Lower lobe of right lung (tissue), 2 donors: ENCODE data around the gene THSD4. TPM values are rescaled to one million over a fixed set of nuclear protein-coding genes. Genes with fewer than 3 reads are reported as not detected.

Experiments used
- ATAC-seq, 2 donors: fragments of 200-7000 bp; cut with Tn5 transposase; one replicate each; pipeline ENCODE4 v1.9.1; 2020 to 2022; ENCODE audit warnings: mild to moderate bottlenecking in 2 of 2, moderate library complexity in 2 of 2
- DNase-seq: peaks from one replicate; pipeline ENCODE4 v3.0.0-alpha.2; 2020
- H3K27ac ChIP-seq: fragments of 200-600 bp; one replicate; pipeline ENCODE4 v1.8.0; 2022
- H3K27me3 ChIP-seq: fragments of 200-600 bp; one replicate; pipeline ENCODE4 v1.8.0; 2022; ENCODE audit warnings: low read depth
- H3K36me3 ChIP-seq: fragments of 200-600 bp; one replicate; pipeline ENCODE4 v1.8.0; 2022; ENCODE audit warnings: mild to moderate bottlenecking
- H3K4me1 ChIP-seq: fragments of 200-600 bp; one replicate; pipeline ENCODE4 v1.8.0; 2022
- H3K4me3 ChIP-seq: fragments of 200-600 bp; one replicate; pipeline ENCODE4 v1.8.0; 2022; ENCODE audit warnings: mild to moderate bottlenecking
- H3K9me3 ChIP-seq: fragments of 200-600 bp; one replicate; pipeline ENCODE4 v1.8.0; 2022
- intact Hi-C: fragments of 100-400 bp; cut with DNase I; formaldehyde crosslinking; loops from one replicate; pipeline ENCODE4 v1.11.0; 2022
- total RNA-seq: library from RNA; stranded (reverse); fragmentation: NEBNext Ultra II Directional; extraction: Animal tissue kit (Norgen Biotek cat#: 25700); gene quantifications from one replicate; pipeline ENCODE4 v1.2.1, GENCODE V29; 2021
- TF ChIP-seq, protein P1 (sequence below): fragments of 200-600 bp; IDR thresholded peaks from one replicate; pipeline ENCODE4 v1.8.0; 2022; ENCODE audit warnings: antibody characterized with exemption, mild to moderate bottlenecking
- donor health status: DM: no; HTN: yes; CAD: no; lungs with severe emphysema.

THSD4 gene
- total RNA-seq, 1 donor from 2014 or later = 18.2 TPM

- no peak overlapping the region for H3K27ac ChIP-seq
- no peaks in the 10 kb centered on the region for H3K4me1 ChIP-seq
- TF ChIP-seq, protein P1, sequence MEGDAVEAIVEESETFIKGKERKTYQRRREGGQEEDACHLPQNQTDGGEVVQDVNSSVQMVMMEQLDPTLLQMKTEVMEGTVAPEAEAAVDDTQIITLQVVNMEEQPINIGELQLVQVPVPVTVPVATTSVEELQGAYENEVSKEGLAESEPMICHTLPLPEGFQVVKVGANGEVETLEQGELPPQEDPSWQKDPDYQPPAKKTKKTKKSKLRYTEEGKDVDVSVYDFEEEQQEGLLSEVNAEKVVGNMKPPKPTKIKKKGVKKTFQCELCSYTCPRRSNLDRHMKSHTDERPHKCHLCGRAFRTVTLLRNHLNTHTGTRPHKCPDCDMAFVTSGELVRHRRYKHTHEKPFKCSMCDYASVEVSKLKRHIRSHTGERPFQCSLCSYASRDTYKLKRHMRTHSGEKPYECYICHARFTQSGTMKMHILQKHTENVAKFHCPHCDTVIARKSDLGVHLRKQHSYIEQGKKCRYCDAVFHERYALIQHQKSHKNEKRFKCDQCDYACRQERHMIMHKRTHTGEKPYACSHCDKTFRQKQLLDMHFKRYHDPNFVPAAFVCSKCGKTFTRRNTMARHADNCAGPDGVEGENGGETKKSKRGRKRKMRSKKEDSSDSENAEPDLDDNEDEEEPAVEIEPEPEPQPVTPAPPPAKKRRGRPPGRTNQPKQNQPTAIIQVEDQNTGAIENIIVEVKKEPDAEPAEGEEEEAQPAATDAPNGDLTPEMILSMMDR = no peak
- no peaks in the 10 kb centered on the region for H3K27me3 ChIP-seq
- no peaks in the 10 kb centered on the region for H3K9me3 ChIP-seq
- no peaks in the 10 kb centered on the region for H3K36me3 ChIP-seq
- H3K4me3 ChIP-seq = no peak overlapping the region
- intact Hi-C loops = loop anchor here (10.0 kb wide), 1 partner anchor 334 kb away; no protein-coding TSS in a partner anchor
- no peak for ATAC-seq
- DNase-seq = no peak
Observed at GRCh38 chr15:71111181-71111565, 4.1 kb upstream of the THSD4 start.

DNA sequence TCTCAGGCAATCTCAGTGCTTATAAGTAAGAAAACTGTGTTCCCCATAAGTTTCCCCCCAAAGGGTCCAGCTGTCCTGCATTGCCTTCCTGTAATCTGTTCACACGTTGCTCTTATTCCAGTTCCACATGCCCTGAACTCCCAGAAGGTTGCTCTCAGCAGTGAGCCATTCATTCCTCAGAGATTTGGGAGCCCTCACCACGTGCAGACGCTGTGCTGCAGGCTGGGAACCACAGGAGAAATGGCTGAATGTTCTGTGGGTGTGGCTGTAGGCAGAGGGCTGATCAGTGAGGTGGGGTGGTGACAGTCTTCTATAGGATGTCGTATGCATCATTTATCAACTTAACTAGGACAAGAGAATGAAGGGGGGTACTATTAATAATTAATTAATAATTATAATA is 3.3 kb upstream of the THSD4 start:
- H3K4me3 ChIP-seq = no peak overlapping the region

GRCh38 chr15:71112429-71112828 is 2.8 kb upstream of the THSD4 start:
- Histone ChIP-seq H3K27me3 (no peaks in the 10 kb centered on the region), H3K27ac (no peak overlapping the region), H3K4me1 (peaks cover 7% of the 10 kb centered on the region), H3K4me3 (no peak overlapping the region), H3K9me3 (no peaks in the 10 kb centered on the region), H3K36me3 (no peaks in the 10 kb centered on the region)
- TF ChIP-seq, protein P1 = no peak
- no peak for ATAC-seq
- no peak for DNase-seq
- intact Hi-C loops = loop anchor here (10.0 kb wide), 1 partner anchor 332 kb away; no protein-coding TSS in a partner anchor

More for the DNA sequence above, 3.3 kb upstream of the THSD4 start:
- Histone ChIP-seq H3K27ac (no peak overlapping the region), H3K27me3 (no peaks in the 10 kb centered on the region), H3K4me1 (peaks cover 5% of the 10 kb centered on the region), H3K9me3 (no peaks in the 10 kb centered on the region), H3K36me3 (no peaks in the 10 kb centered on the region)
- no peak for ATAC-seq
- intact Hi-C loops = loop anchor here (10.0 kb wide), 1 partner anchor 333 kb away; no protein-coding TSS in a partner anchor
- TF ChIP-seq, protein P1 = no peak
- DNase-seq = no peak

- Histone ChIP-seq H3K27ac (peak overlapping the region; percentile 75), H3K4me3 (no peak overlapping the region), H3K27me3 (no peaks in the 10 kb centered on the region), H3K4me1 (peaks cover 7% of the 10 kb centered on the region), H3K9me3 (no peaks in the 10 kb centered on the region), H3K36me3 (no peaks in the 10 kb centered on the region)
- ATAC-seq (peak; percentile 1 to 25), DNase-seq (no peak)
- TF ChIP-seq, protein P1 = no peak
- intact Hi-C loops = loop anchor here (10.0 kb wide), 1 partner anchor 331 kb away; no protein-coding TSS in a partner anchor
Observed at GRCh38 chr15:71114066-71114680, 1.1 kb upstream of the THSD4 start.

- Histone ChIP-seq H3K4me3 (peak overlapping the region; percentile 69), H3K4me1 (peaks cover 7% of the 10 kb centered on the region), H3K27ac (peak overlapping the region; percentile 75), H3K9me3 (no peaks in the 10 kb centered on the region), H3K36me3 (no peaks in the 10 kb centered on the region), H3K27me3 (no peaks in the 10 kb centered on the region)
- intact Hi-C loops = loop anchor here (10.0 kb wide), 1 partner anchor 329 kb away; no protein-coding TSS in a partner anchor
- DNase-seq (peak; percentile 79), ATAC-seq (peak; percentile 57 to 60)
- TF ChIP-seq, protein P1 = no peak
Observed at GRCh38 chr15:71115567-71116351, 488 bp downstream of the THSD4 start.
